Muscle of back (tissue), 11 donors: Measurements from ENCODE around the gene VPS11. TPM values are rescaled to one million over a fixed set of nuclear protein-coding genes. Genes with fewer than 3 reads are reported as not detected.
"Not testable (repeated sequence)": the region's sequence is repeated elsewhere in the genome, so short reads cannot be mapped to it uniquely, and the experiment has no call there.

ENCODE experiments used
- DNase-seq, 3 donors: peaks; one replicate each; pipeline versions ENCODE4 v3.0.0 to v3.0.0-alpha.2; 2013
- polyA plus RNA-seq, 10 donors: library from polyadenylated mRNA; unstranded; fragments of 120-200 nt; gene quantifications; one replicate each; pipeline ENCODE4 v1.2.1, GENCODE V29; 2013; ENCODE audit not compliant: insufficient read length in 10 of 10

VPS11 gene
- polyA plus RNA-seq, 10 donors = 24.9 to 35.4 (median 27.8) TPM

GRCh38 chr11:119033421-119033820 is 34.2 kb upstream of the VPS11 start:
- not testable (repeated sequence) for DNase-seq

GRCh38 chr11:119034813-119035212 is 32.8 kb upstream of the VPS11 start:
- DNase-seq = no peak

GRCh38 chr11:119038884-119039283 is 28.7 kb upstream of the VPS11 start:
- no peak for DNase-seq

GRCh38 chr11:119039471-119039870 is 28.1 kb upstream of the VPS11 start:
- not testable (repeated sequence) for DNase-seq

- no peak for DNase-seq
Observed at GRCh38 chr11:119041821-119042514, 25.6 kb upstream of the VPS11 start.

- no peak for DNase-seq
Observed at GRCh38 chr11:119042927-119043326, 24.7 kb upstream of the VPS11 start.

GRCh38 chr11:119044708-119045107 is 22.9 kb upstream of the VPS11 start:
- no peak for DNase-seq

- DNase-seq = no peak
Observed at GRCh38 chr11:119046489-119046888, 21.1 kb upstream of the VPS11 start.

GRCh38 chr11:119047205-119047604 is 20.4 kb upstream of the VPS11 start:
- DNase-seq = no peak

GRCh38 chr11:119048644-119049043 is 19.0 kb upstream of the VPS11 start:
- DNase-seq = no peak

- no peak for DNase-seq
Observed at GRCh38 chr11:119049081-119049480, 18.5 kb upstream of the VPS11 start.

- no peak for DNase-seq
Observed at GRCh38 chr11:119051440-119052162, 16.0 kb upstream of the VPS11 start.

GRCh38 chr11:119052163-119052814 is 15.3 kb upstream of the VPS11 start:
- no peak for DNase-seq

GRCh38 chr11:119054418-119054817 is 13.2 kb upstream of the VPS11 start:
- DNase-seq = no peak

- no peak for DNase-seq
Observed at GRCh38 chr11:119055901-119056300, 11.7 kb upstream of the VPS11 start.

- peak in 1 of 3 donors; percentile 12 for DNase-seq
Observed at GRCh38 chr11:119056421-119056999, 11.1 kb upstream of the VPS11 start.

GRCh38 chr11:119057000-119057769 is 10.4 kb upstream of the VPS11 start, which contains the start of gene HYOU1:
TSS of gene HYOU1 (minus strand) at chr11:119057205. CDS start at chr11:119056160, 1,045 bp downstream.
- DNase-seq = peak; percentile 95 to 98 (median 96)

- DNase-seq = not testable (repeated sequence)
Observed at GRCh38 chr11:119059128-119059527, 8.5 kb upstream of the VPS11 start.

GRCh38 chr11:119061256-119061655 is 6.4 kb upstream of the VPS11 start:
- DNase-seq = no peak

GRCh38 chr11:119062779-119063178 is 4.8 kb upstream of the VPS11 start:
- DNase-seq = no peak

GRCh38 chr11:119065369-119065768 is 2.2 kb upstream of the VPS11 start:
- peak in 1 of 3 donors; percentile 33 for DNase-seq

GRCh38 chr11:119077839-119078238 is 10.2 kb downstream of the VPS11 start:
- no peak for DNase-seq
